ENCODE measurements around the gene TCEAL1. TPM values are rescaled to one million over a fixed set of nuclear protein-coding genes. Genes with fewer than 3 reads are reported as not detected.

TCEAL1 gene
- total RNA-seq, 1 experiment from 2014 or later: 27.4 TPM

GRCh38 chrX:103678199-103678993, 49.6 kb downstream of the TCEAL1 start:
- peak; percentile 5 for DNase-seq (ENCODE audit: low spot score)

Other genes starting within 250 kb of the TCEAL1 start
- gene RAB40A, start 109.5 kb upstream of the TCEAL1 start, total RNA-seq (2014; rRNA removed; shearing (Covaris generic)): 0.04 TPM in 1 of 2 replicates, not detected in the other
- 61.2 and 67.6 TPM in 2 replicates for gene TCEAL4, start 43.5 kb upstream of the TCEAL1 start, total RNA-seq (2014; rRNA removed; shearing (Covaris generic))
- 20.4 and 20.9 TPM in 2 replicates for gene TCEAL3, start 21.0 kb upstream of the TCEAL1 start, total RNA-seq (2014; rRNA removed; shearing (Covaris generic))
- 950 and 1,107 TPM in 2 replicates for gene MORF4L2, start 57.7 kb downstream of the TCEAL1 start, total RNA-seq (2014; rRNA removed; shearing (Covaris generic))
- gene TMEM31, start 81.9 kb downstream of the TCEAL1 start, total RNA-seq (2014; rRNA removed; shearing (Covaris generic)): not detected in 2 replicates
- 0.02 TPM in 1 of 2 replicates, not detected in the other for gene PLP1, start 147.9 kb downstream of the TCEAL1 start, total RNA-seq (2014; rRNA removed; shearing (Covaris generic))
- 0.74 and 0.94 TPM in 2 replicates for gene RAB9B, start 203.3 kb downstream of the TCEAL1 start, total RNA-seq (2014; rRNA removed; shearing (Covaris generic))